GM18868 (cell line): ENCODE results near the gene MARK3.

ENCODE experiments used
- ATAC-seq: cut with Tn5 transposase; IDR thresholded peaks from one replicate; pipeline ENCODE4 v1.9.1; 2021; ENCODE audit warnings: mild to moderate bottlenecking, moderate library complexity; ENCODE audit not compliant: unreplicated experiment

Gene MARK3

DNA sequence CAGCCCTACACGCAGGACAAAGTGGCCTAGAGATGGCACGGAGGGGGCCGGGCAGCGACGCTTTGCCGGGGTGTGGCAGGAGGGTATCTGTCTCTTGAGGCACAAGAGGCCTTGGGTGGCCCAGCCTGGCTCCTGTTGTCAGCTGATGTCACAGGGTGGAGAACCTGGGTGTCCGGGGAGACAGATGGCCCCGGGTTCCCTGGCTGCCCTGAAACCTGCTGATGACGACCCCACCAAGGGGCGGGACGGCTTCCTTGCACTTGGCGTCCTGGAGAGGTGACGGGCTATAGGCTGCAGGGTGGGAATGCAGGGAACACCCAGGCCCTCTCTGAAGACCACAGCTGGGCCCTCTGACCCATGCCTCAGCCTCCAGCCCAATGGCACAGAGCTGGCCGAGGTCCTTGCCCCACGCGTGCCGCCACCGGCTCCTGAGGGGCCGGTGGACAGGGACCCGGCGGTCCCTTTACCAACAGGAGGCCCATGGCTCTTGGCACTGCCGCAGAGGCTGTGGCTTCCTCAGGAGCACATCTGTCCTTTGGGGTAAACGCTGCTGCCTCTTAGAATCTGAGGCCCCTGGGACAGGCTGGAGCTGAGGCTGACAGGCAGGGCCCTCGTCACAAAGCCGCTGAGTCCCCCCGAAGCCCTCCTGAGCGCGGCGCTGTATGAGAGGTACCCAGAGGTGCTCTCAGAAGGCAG, 160.2 kb downstream of the MARK3 start:
- no peak for ATAC-seq

DNA sequence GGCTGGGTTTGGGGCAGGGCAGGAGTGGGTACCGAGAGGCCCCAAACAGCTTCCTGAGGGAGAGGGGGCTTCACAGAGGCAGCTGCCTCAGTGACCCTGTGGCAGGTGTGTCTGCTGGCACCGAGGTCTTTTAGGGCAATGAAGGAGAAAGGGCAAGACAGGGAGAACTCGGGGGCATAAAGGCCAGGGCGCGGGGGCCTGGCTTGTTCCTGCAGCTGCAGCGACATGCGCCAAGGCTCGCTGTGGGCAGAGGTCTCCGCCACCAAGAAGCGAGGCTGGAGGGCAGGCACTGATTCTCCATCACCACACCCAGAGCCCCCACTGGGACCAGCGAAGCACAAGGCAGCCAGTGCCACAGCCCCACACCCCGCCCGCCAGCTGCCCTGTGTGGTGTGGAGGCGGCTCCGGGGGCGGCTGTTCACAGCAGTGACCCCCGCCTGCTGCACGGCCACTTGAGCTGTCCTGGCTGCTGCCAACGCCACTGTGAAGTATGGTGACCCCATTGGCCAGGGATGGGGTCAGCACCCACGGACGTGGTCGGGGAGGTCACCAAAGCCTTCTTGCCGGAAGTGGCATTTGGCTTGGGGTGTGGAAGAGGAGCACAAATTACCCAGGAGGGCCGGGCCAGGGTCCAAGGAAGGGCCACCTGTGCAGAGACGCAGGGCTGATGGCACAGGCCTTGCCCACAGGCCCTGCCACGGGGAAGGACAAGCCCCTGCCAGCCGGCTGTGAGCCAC, 160.9 kb downstream of the MARK3 start:
- no peak for ATAC-seq

DNA sequence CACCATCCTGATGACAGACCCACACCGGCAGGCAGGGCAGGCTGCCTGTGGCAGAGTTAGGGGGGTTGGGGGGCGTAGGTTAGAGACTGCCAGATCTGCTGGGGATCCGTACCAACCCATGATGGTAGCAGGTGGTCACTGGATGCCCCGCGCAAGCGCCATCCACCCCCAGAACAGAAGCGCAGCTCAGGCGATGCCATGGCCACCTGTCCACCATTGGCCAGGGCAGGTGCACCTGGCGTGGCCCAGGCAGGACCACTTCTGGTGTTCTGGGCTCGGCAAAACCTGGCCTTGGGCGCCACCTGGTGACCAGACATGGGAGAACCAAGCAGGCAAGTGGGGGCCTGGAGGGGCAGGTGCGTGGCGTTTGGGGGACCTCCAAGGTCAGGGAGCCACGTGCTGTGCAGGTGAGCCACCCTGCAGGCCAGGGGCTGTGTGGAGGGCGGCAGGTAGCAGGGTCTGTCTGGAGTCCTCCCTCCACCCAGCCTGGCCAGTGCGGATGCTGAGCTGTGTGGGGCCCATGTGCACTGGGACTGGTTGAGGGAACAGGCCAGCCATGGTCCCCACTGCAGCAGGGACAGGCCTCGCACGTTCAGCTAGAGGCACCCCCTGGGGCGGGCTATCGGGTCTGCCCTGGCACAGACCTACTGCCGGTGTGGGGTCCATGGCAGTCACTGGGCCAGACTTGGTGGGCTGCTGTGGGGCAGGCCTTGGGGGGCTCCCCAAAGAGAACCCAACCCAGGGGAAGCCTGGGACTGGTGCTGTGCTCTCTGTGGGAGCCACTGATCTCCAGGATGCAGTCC, 161.6 kb downstream of the MARK3 start:
- peak; percentile 57 for ATAC-seq

DNA sequence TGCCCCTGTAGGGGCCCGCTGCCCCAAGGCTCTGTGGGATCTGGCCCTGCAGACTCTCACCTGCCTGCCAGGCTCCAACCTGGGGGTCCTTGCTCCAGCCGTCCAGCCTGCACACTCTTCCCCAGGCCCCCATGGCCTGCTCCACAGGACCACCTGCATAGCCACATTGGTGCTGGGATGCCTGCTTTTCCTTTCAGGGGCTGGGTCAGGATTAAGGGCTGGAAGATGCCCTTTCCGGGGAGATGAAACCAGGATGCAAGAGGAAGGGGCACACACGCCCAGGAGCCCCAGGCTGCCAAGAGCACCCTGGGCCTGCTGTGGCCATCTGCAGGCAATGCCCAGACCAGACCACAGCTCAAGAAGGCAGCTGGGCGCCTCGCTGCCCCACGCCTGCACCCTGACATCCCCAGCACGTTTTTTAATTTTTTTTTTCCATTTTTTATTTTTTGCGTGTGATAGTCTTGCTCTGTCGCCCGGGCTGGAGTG, 162.3 kb downstream of the MARK3 start:
- no peak for ATAC-seq

DNA sequence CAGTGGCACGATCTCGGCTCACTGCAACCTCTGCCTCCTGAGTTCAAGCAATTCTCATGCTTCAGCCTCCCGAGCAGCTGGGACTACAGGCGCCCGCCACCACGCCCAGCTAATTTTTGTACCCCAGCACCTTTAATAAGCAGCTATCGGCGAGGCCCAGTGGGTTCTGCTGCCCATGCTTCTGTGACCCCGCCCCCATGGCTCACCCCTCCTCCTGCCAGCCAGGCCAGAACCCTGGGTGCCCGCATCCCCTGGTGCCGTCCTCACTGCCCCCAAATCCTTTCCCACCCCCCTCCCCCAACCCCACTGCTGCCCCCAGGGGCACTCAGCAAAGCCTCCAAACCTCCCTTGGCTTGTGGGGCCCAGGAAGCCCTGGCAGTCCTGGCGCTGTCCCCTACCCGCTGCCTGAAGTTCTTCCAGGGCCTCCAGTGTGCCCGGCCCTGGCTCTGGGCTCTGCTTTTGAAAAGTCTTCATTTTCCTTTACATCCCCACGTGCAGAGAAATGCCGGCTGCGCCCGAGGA, 162.8 kb downstream of the MARK3 start:
- no peak for ATAC-seq

DNA sequence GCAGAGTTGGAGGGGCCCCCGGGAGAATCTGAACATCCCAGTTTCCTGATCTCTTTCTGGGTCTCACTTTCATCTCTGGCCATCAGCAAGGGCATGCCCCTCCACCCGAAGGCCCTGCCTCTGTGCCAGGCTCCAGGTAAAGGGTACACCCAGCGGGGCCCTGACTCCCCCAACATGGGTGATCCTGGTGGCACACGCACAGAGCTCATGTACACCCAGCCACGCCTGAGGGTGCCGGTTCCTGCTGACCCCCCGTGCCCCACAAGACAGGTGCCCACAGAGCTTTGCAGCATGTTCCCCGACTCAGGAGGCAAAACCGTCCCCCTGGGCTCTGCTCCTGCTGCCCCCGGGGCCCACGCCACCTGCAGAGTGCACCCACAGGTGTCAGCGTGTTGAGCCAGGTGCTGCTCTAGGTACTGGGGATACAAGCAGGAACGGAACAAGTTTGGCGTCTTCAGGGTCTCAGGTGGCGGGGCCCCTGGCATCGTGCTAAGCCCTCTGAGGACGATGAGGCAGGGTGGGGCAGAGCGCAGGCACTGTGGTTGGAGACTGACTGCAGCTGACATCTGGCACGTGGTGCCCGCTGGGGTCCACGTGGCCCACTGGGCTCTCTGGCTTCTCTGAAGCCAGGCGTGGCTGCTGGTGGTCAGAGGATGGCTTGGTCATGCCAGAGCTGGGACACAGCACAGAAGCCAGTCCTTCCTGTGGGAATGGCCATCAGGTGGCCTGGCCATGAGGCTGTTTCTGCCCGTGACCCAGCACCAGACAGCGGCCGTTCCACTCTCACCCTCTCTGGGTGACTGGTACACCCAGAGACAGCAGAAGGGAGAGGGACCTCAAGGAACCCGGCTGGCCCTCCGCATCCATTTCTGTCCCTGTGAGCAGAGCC, 163.5 kb downstream of the MARK3 start:
- no peak for ATAC-seq

DNA sequence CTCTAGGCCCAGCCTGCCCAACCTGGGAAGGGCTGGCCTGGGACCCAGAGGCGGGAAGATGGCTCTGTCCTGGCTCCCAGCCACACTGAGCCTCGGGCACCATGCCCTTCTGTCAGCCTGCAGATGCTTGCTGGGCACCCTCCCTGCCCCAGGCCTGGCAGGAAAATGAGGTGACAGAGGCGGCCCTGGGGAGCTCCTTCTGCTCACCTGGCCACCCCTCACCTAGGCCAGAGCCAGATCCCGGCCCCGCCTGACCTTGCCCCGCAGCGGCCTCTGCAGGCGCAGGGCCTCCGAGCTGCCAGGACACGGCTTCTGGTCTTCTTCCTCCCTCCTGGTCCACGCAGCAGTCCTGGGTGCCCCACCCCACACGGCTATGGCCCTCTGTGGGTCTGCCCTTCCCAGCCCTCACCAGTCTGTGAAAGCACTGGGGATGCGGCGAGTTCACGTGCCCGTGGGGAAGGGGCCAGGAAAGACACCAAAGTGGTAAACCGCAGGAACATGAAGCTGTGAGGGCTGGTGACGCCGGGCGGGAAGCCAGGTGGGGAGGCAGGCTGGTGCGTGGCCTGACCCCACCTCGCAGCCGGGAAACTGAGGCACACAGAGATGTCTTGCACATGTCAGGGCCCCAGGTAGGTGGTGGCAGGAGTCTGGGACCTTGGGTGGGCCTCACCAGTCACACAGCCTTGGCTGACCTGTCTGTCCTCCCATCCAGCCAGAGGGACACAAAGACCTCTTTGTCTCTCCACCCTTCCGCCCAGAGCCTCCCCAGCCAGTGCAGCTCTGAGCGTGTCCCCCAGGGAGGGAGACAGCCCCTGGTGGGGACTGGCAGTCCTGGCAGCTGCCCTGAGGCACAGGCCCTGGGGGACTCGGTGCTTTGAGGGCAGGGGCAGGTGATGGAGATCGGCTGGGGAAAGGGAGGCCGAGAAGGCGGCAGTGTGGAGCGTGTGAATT, 164.4 kb downstream of the MARK3 start:
- ATAC-seq = no peak

DNA sequence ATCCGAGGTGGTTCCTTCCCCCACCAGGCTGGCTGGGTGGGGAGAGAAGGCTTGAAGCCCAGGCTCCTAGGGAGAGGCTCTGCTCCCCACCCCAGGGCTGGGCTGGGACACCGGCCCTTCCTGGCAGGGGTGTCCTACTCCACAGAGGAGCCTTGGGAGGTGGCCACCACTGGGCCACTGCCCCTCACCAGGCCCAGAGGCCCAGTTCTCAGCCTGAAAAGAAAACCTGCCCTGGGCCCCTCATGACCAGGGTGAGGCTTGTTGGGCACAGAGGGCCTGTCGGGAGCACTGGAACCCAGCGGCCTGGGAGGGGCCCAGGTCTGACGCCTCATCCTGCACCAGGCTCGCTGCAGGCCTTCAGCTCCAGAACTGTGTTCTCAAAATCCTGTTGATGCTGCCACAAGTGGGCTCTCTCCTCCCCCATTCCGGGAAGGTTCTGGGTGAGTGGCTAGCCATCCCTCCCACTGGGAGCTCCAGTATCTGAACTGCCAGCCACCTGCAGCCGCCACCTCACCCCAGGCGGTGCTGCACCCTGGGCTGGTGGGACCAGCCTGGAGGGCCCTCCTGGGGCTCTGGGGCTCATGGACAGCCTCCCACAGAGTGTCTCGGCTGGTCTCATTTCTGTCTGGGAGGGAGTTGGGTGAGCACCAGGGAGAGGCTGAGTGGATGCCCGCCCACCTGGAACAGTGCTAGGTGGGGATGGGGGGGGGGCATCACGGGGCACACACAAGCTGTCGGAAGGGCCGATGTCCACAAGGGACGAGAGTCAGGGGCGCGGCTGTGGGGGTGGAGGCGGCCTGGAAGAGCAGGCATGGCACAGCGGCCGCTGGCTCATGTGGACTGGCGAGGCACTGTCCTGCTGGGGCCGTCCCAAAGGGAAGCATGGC, 165.5 kb downstream of the MARK3 start:
- ATAC-seq = no peak

DNA sequence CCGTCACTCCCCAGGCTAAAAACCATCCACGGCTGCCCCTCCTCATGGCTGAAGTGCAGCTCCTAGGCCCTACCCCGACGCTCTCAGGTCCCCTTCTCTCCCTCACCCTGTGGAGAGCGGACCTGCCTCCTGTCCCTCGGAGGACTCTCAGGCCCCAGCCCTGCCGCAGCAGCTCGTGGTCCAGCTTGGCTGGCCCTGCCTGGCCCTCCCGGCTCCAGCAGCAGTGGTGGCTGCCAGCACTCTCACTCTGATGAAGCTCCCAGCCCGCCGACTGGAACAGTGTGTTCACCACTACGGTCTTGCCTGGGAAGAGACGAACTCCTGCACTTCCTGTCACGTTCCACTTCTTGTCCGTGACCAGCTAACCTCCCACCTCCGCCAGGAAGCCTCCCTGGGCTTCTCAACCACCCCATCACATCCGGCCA, 166.1 kb downstream of the MARK3 start:
- ATAC-seq = no peak

DNA sequence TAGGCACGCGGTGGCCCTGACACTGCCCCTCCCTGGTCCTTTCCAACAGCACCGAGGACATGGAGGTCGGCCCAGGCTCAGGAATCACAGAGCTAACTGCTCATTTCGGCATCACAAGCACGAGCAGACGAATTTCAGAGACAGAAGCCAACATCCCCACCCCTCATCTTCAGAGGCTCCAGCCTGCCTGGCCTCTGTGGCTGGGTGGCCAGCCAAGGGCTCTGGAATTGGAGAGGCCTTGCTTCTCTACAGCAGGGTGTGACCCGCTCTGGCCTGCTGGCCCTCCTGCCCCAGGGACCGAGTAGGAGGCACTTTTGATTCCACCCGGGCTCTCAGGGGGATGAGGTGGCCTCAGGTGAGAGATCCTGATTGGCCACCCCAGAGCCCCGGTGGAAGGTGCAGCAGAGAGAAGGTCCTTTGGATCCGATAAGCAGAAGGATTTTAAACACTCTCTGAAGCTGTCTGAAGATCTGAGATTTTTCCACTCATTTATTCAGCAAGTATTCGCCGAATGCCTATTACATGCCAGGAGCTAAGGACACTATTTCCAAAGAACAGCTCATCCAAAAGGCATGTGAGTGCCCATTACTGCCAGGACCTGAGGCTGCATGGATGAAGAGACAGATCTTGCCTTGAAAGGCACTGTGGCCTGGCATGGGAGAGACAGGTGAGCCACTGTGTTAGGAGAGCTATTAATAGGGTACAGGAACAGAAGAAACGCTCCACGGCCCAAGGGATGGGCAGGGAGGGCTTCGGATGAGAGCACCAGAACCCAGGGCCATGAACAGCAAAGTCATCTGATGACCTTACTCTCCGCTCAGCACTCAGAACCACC, 167.0 kb downstream of the MARK3 start:
- no peak for ATAC-seq

DNA sequence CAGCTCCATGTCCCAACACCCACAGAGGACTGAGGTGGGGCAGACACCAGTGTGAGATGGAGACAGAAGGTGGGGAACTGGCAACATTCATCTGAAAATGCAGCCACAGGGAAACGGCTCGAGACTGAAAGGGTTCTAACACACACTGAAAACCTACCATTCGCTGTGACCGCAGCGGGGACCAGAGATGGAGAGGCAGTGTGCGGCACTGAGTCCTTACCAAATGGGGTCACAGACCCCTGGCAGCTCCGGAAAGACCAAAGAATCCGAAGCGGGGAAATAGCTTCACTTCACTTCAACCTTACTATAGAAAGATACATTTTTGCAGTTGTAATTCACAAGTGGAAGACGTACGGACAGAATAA, 167.6 kb downstream of the MARK3 start:
- ATAC-seq = no peak
